ENCODE data around the gene ZSCAN12. TPM values are rescaled to one million over a fixed set of nuclear protein-coding genes. Genes with fewer than 3 reads are reported as not detected.

ZSCAN12 gene
- total and polyA plus RNA-seq, 10 of the 15 experiments (the other 5 are each of a cell fraction or from before 2014, with no cell fraction given): 1.2 to 12.2 (median 7.4) TPM

- DNase-seq (ENCODE audit: low read depth, low spot score): no peak
Measured at GRCh38 chr6:28408076-28408802, 8.7 kb upstream of the ZSCAN12 start.

More at GRCh38 chr6:28408076-28408802, 8.7 kb upstream of the ZSCAN12 start:
- RAD21 ChIA-PET (ENCODE audit: unreplicated experiment): no interaction called here
- ATAC-seq (no peak), FAIRE-seq (no peak)
- Histone ChIP-seq H3K4me2 (ENCODE audit: control insufficient read depth, insufficient read depth) (no peak overlapping the region), H3K27ac (ENCODE audit: control insufficient read depth, insufficient read depth) (no peak overlapping the region), H3K4me3 (no peak overlapping the region), H3K9ac (ENCODE audit: control insufficient read depth, insufficient read depth, low read length) (no peak overlapping the region), H3K27me3 (replicated peaks in 1 of 2; ENCODE audit: control insufficient read depth in 2 of 2, insufficient read depth in 2 of 2, low read length in 1 of 2) (no peaks in the 10 kb centered on the region), H3K36me3 (ENCODE audit: control insufficient read depth in 2 of 2, insufficient read depth in 2 of 2, low read length in 1 of 2) (no peaks in the 10 kb centered on the region), H4K20me1 (ENCODE audit: control insufficient read depth, insufficient read depth) (no peaks in the 10 kb centered on the region), H2AFZ (ENCODE audit: control insufficient read depth, low read depth, low read length) (no peak overlapping the region), H3K9me3 (replicated peaks; ENCODE audit: control insufficient read depth, insufficient read depth, low read length) (no peaks in the 10 kb centered on the region; the same call in 2 of the 3 replicates), H3K79me2 (ENCODE audit: control insufficient read depth, insufficient read depth, low read length) (no peaks in the 10 kb centered on the region), H3K4me1 (ENCODE audit: control insufficient read depth, insufficient read depth, low read length) (no peaks in the 10 kb centered on the region)
- CTCF ChIA-PET: no interaction called here
- WGBS (ENCODE audit: insufficient coverage, insufficient replicate concordance, low lambda C conversion rate, missing lambda C conversion rate): 63% methylated on average over 5 of the region's 5 CpGs
- POLR2A ChIA-PET: no interaction called here
- SMC1A ChIA-PET (ENCODE audit: uncharacterized antibody, unreplicated experiment): no interaction called here
- intact Hi-C loops (cut with micrococcal nuclease; ENCODE audit: unreplicated experiment) (no loop called here), in situ Hi-C loops (cut with MboI) (no loop called here)
- no TSS peak for BruUV-seq (replicated peaks)
- TF ChIP-seq BRCA1 (IDR thresholded peaks at IDR 0.05; ENCODE audit: low read depth, low read length): no peak
- TF ChIP-seq STAT3 (IDR thresholded peaks at IDR 0.05; ENCODE audit: low read depth, low read length): no peak
- TF ChIP-seq NKRF (conservative IDR thresholded peaks at IDR 0.05): no peak
- TF ChIP-seq TAF1 (IDR thresholded peaks at IDR 0.05; ENCODE audit: borderline replicate concordance, low read depth, low read length): no peak
- no peak for TF ChIP-seq ESRRA (IDR thresholded peaks at IDR 0.05; ENCODE audit: low read length)
- TF ChIP-seq RELA (IDR thresholded peaks at IDR 0.05; ENCODE audit: borderline replicate concordance, partially characterized antibody): no peak
- TF ChIP-seq MAX (IDR thresholded peaks at IDR 0.05; ENCODE audit: low read depth, low read length): no peak
- no peak for TF ChIP-seq HSF1 (IDR thresholded peaks at IDR 0.05; ENCODE audit: low read depth, low read length)
- no peak for TF ChIP-seq MTA3 (IDR thresholded peaks at IDR 0.05; ENCODE audit: borderline replicate concordance, low read length)
- TF ChIP-seq MEF2B (IDR thresholded peaks at IDR 0.05; ENCODE audit: partially characterized antibody, poor library complexity, severe bottlenecking): no peak
- TF ChIP-seq BCL11A (IDR thresholded peaks at IDR 0.05; ENCODE audit: low read depth, low read length): no peak
- TF ChIP-seq IKZF2 (IDR thresholded peaks at IDR 0.05): no peak
- TF ChIP-seq STAT1 (conservative IDR thresholded peaks at IDR 0.05): no peak
- no peak for TF ChIP-seq YBX1 (IDR thresholded peaks at IDR 0.05)
- TF ChIP-seq BACH1 (IDR thresholded peaks at IDR 0.05; ENCODE audit: borderline replicate concordance): no peak

Data from GM12878 (cell line).